IPS-18a (cell line): ENCODE results near the gene SGMS1.
A peak's percentile ranks its signal among the peaks of the same experiment; 100 is the strongest.

ENCODE experiments used
- H3K27ac ChIP-seq: one replicate; pipeline ENCODE4 v1.5.1; 2013; ENCODE audit warnings: low read length
- H3K27me3 ChIP-seq: one replicate; pipeline ENCODE4 v1.6.1; 2013; ENCODE audit warnings: mild to moderate bottlenecking, low read length; ENCODE audit not compliant: control insufficient read depth, insufficient read depth
- H3K36me3 ChIP-seq: one replicate; pipeline ENCODE4 v1.6.1; 2013; ENCODE audit warnings: low read depth, low read length; ENCODE audit not compliant: control insufficient read depth
- H3K4me1 ChIP-seq: one replicate; pipeline ENCODE4 v1.6.1; 2013; ENCODE audit warnings: low read depth, low read length; ENCODE audit not compliant: control insufficient read depth
- H3K4me3 ChIP-seq: one replicate; pipeline ENCODE4 v1.5.1; 2013; ENCODE audit warnings: low read length
- H3K9ac ChIP-seq: one replicate; pipeline ENCODE4 v1.6.1; 2013; ENCODE audit warnings: mild to moderate bottlenecking, low read length, moderate library complexity
- H3K9me3 ChIP-seq: one replicate; pipeline ENCODE4 v1.6.1; 2013; ENCODE audit warnings: low read depth, low read length; ENCODE audit not compliant: control insufficient read depth

Gene SGMS1

DNA sequence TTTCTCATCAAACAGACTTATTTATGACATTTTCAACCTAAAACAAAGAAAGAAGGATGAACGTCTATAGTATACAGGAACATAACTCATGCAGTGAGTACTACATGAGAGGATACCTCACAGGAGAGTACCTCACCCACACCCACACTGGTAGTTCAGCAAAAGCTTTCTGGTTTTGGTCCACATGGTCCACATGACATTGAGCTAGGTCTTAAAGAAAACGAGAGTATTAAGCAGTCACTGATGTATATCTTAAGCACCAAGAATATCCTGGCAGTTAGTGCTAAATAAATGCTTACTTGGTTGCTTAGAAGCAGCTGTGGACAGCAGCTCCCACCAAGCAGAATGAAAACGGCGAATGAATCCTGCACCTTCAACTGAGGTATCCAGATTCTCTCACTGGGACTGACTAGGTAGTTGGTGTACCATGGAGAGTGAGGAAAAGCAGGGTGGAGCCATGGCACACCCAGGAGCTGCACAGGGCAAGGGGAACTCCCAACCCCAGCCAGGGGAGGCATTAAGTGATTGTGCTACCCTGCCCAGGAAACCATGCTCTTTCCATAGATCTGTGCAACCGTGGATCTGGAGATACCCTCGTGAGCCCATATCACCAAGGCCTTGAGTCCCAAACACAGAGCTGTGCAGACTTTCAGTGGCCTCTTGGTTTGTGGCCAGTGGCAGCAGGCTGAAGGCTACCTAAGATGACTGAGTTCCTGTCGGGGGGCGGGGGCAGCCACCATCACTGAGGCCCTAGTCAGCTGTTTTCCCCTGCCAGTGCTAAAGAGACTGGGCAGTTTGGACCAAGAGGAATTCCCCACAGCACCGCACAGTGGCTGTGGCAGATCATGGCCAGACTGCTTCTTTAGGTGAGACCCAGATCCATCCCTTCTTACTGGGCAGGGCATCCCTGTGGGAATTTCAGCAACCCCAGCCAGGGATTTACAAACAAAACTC is 143.4 kb downstream of the SGMS1 start:
- no peak overlapping the region for H3K4me3 ChIP-seq
- no peak overlapping the region for H3K27ac ChIP-seq
- peaks cover 3% of the 10 kb centered on the region for H3K9me3 ChIP-seq
- H3K4me1 ChIP-seq: no peaks in the 10 kb centered on the region
- no peaks in the 10 kb centered on the region for H3K36me3 ChIP-seq
- H3K27me3 ChIP-seq: no peaks in the 10 kb centered on the region
- no peak overlapping the region for H3K9ac ChIP-seq

DNA sequence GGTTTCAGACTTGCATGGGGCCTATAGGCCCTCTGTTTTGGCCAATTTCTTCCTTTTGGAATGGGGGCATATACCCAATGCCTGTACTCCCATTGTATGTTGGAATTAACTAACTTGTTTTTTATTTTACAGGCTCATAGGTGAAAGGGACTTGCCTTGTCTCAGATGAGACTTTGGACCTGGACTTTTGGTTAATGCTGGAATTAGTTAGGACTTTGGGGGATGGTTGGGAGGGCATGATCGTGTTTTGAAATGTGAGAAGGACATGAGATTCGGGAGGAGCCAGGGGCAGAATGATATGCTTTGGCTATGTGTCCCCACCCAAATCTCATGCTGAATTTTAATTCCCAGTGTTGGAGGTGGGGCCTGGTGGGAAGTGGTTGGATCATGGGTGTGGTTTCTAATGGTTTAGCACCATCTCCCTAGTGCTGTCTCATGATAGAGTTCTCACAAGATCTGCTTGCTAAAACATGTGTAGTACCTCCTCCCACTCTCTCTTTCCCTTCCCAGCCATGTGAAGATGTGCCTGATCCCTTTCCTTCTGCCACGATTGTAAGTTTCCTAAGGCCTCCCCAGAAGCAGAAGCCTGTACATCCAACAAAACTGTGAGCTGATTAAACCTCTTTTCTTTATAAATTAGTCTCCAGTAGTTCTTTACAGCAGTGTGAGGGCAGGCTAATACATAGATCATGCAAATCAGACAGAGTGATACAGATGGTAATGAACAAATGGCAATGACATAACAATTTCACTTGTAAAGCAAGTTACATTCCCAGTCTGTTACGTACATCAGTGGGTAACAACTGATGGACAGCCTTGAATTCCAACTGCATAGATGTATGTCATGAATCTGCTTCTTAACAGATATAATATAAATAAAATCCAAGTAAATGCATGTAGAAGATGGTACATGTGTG is 146.2 kb downstream of the SGMS1 start:
- Histone ChIP-seq H3K9me3 (no peaks in the 10 kb centered on the region), H3K27ac (no peak overlapping the region), H3K27me3 (no peaks in the 10 kb centered on the region), H3K36me3 (no peaks in the 10 kb centered on the region), H3K4me1 (peaks cover 3% of the 10 kb centered on the region), H3K9ac (no peak overlapping the region), H3K4me3 (no peak overlapping the region)

- Histone ChIP-seq H3K36me3 (no peaks in the 10 kb centered on the region), H3K27me3 (no peaks in the 10 kb centered on the region), H3K4me1 (peaks cover 26% of the 10 kb centered on the region), H3K9me3 (no peaks in the 10 kb centered on the region), H3K4me3 (no peak overlapping the region), H3K27ac (no peak overlapping the region), H3K9ac (no peak overlapping the region)
These were observed 150.0 kb downstream of the SGMS1 start for GRCh38 chr10:50473756-50474155.

- H3K27ac ChIP-seq: no peak overlapping the region
- H3K4me1 ChIP-seq: peaks cover 26% of the 10 kb centered on the region
- H3K27me3 ChIP-seq: no peaks in the 10 kb centered on the region
- no peak overlapping the region for H3K4me3 ChIP-seq
- H3K9me3 ChIP-seq: no peaks in the 10 kb centered on the region
- no peaks in the 10 kb centered on the region for H3K36me3 ChIP-seq
- H3K9ac ChIP-seq: no peak overlapping the region
These were observed 150.8 kb downstream of the SGMS1 start for GRCh38 chr10:50472914-50473313.

GRCh38 chr10:50471583-50471975 is 152.2 kb downstream of the SGMS1 start:
- Histone ChIP-seq H3K4me1 (peaks cover 26% of the 10 kb centered on the region), H3K4me3 (peak overlapping the region; percentile 18), H3K27ac (peak overlapping the region; percentile 81), H3K9me3 (no peaks in the 10 kb centered on the region), H3K9ac (peak overlapping the region; percentile 41), H3K27me3 (no peaks in the 10 kb centered on the region), H3K36me3 (no peaks in the 10 kb centered on the region)

DNA sequence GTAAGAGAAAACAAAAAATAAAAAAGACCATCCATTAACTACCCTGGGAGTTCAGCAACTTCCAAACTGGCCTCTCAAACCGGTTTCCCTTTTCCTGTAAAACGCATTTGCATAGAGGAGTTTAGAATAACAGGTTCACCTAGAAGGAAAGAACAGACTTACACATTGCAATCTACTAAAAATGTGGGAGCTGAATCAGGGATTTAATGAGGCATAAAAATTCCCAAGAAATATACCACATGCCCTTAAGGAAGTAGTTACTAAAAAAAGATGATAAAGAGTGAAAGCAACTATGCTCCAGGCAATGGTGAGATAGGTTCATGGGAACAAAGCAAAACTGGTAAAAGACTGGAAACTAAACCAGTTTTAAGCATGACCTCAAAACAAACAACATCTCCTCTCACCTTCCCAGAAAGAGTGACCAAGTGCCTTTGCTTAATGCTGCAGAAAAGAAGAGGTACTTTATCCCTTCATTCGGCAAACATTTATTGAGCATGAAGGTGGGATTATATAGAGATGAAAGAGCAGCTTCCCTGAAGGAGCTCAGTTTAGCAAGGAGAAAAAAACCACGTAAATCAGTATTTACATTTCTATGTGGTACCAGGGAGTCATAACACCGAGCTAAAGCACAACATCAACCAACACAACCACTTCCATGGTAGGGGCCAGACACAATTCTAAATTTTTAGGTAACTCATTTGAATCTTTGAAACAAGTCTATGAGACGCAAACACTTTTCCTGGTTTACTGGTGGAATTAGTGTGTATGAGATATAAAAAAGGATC is 152.8 kb downstream of the SGMS1 start:
- Histone ChIP-seq H3K4me1 (peaks cover 26% of the 10 kb centered on the region), H3K27ac (peak overlapping the region; percentile 81), H3K9ac (peak overlapping the region; percentile 41), H3K27me3 (no peaks in the 10 kb centered on the region), H3K36me3 (no peaks in the 10 kb centered on the region), H3K9me3 (no peaks in the 10 kb centered on the region), H3K4me3 (peak overlapping the region; percentile 18)

GRCh38 chr10:50470345-50470744 is 153.4 kb downstream of the SGMS1 start:
- Histone ChIP-seq H3K27me3 (no peaks in the 10 kb centered on the region), H3K36me3 (no peaks in the 10 kb centered on the region), H3K4me3 (peak overlapping the region; percentile 18), H3K27ac (peak overlapping the region; percentile 51), H3K4me1 (peaks cover 26% of the 10 kb centered on the region), H3K9ac (peak overlapping the region; percentile 41), H3K9me3 (no peaks in the 10 kb centered on the region)

DNA sequence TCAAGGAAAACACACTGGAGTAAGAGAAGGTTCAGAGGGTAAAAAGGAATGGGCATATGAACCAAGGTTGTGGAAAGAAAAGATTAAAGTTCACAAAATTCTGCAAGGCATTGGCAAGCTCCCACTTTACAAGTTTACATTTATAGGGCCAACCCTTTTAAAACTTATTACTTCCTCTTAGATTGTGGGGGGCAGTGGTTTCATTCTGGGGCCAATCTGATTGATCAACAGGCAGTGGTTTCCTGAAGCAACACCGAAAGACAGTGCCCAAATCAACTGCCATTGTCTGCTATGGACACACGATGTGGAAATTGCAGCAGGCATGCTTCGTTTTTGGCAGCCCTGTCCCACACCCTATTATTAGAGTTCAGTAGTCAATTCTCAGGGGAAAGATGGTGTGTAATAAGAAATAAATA is 154.0 kb downstream of the SGMS1 start:
- Histone ChIP-seq H3K4me1 (peaks cover 26% of the 10 kb centered on the region), H3K9me3 (no peaks in the 10 kb centered on the region), H3K9ac (no peak overlapping the region), H3K27ac (no peak overlapping the region), H3K27me3 (no peaks in the 10 kb centered on the region), H3K36me3 (no peaks in the 10 kb centered on the region), H3K4me3 (no peak overlapping the region)

- no peak overlapping the region for H3K27ac ChIP-seq
These were observed 154.5 kb downstream of the SGMS1 start for GRCh38 chr10:50469288-50469687.

DNA sequence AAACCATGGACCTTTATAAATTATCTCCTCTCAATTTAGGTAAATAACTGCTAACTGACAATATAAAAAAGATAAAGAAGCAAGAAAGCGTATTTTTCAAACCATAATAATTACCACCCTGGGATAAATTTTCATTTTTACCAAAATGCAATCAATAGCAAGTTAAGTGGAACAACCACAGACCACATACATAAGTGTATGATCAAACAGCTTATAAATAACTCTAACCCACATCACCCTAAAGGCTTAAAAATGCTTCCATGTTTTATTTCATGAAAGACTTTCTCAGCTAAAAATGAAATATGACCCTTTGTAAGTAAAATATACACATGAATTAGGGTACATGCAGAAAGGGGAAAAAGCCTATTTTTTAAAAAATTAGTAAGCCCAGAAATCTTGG is 156.5 kb downstream of the SGMS1 start:
- no peak overlapping the region for H3K27ac ChIP-seq
- H3K9me3 ChIP-seq: no peaks in the 10 kb centered on the region
- no peak overlapping the region for H3K9ac ChIP-seq
- peaks cover 22% of the 10 kb centered on the region for H3K4me1 ChIP-seq
- H3K4me3 ChIP-seq: no peak overlapping the region
- no peaks in the 10 kb centered on the region for H3K36me3 ChIP-seq
- H3K27me3 ChIP-seq: no peaks in the 10 kb centered on the region

More at GRCh38 chr10:50469288-50469687, 154.5 kb downstream of the SGMS1 start:
- H3K36me3 ChIP-seq: no peaks in the 10 kb centered on the region
- H3K4me3 ChIP-seq: no peak overlapping the region
- peaks cover 26% of the 10 kb centered on the region for H3K4me1 ChIP-seq
- H3K9me3 ChIP-seq: no peaks in the 10 kb centered on the region
- no peak overlapping the region for H3K9ac ChIP-seq
- H3K27me3 ChIP-seq: no peaks in the 10 kb centered on the region

- Histone ChIP-seq H3K27ac (no peak overlapping the region), H3K27me3 (no peaks in the 10 kb centered on the region), H3K9ac (no peak overlapping the region), H3K4me3 (no peak overlapping the region), H3K4me1 (no peaks in the 10 kb centered on the region), H3K9me3 (no peaks in the 10 kb centered on the region), H3K36me3 (peaks cover 9% of the 10 kb centered on the region)
These were observed 159.7 kb downstream of the SGMS1 start for GRCh38 chr10:50464004-50464409.
